Urinary bladder (tissue), 4 donors: Measurements from ENCODE around the gene CNTNAP2. TPM values are rescaled to one million over a fixed set of nuclear protein-coding genes. Genes with fewer than 3 reads are reported as not detected.

ENCODE experiments used
- DNase-seq: peaks from one replicate; pipeline ENCODE4 v3.0.0-alpha.2; 2015; ENCODE audit errors: extremely low spot score
- H3K27ac ChIP-seq: one replicate; pipeline ENCODE4 v1.5.1; 2013; ENCODE audit warnings: low read depth, mild to moderate bottlenecking, moderate library complexity
- H3K36me3 ChIP-seq: one replicate; pipeline ENCODE4 v1.6.1; 2013; ENCODE audit warnings: mild to moderate bottlenecking, moderate library complexity; ENCODE audit not compliant: insufficient read depth
- H3K4me1 ChIP-seq: one replicate; pipeline ENCODE4 v1.6.1; 2013; ENCODE audit warnings: mild to moderate bottlenecking, moderate library complexity; ENCODE audit not compliant: insufficient read depth
- H3K4me3 ChIP-seq: one replicate; pipeline ENCODE4 v1.5.1; 2013; ENCODE audit warnings: low read depth, low read length
- WGBS: extraction: QIAGEN DNeasy Blood & Tissue Kit; methylation state at CpG from one replicate; pipeline ENCODE4 v1.1.7; 2013; 5-methylcytosine and 5-hydroxymethylcytosine counted together
- polyA plus RNA-seq: library from polyadenylated mRNA; stranded (reverse); fragments of 200-250 nt; gene quantifications from one replicate; pipeline ENCODE4 v1.2.3, GENCODE V29; 2013
- total RNA-seq: library from RNA; depleted of rRNA; stranded (reverse); fragments of >200 nt; gene quantifications from one replicate; pipeline ENCODE4 v1.2.3, GENCODE V29; 2014
- donor health status: healthy with polysubstance abuse.
- donor health status: healthy.

CNTNAP2 gene
- total and polyA plus RNA-seq, 2 donors: 0.28 to 23.3 TPM

- 74% methylated on average over 10 of the region's 10 CpGs for WGBS
- Histone ChIP-seq H3K4me1 (no peaks in the 10 kb centered on the region), H3K36me3 (peaks cover 2% of the 10 kb centered on the region), H3K27ac (no peak overlapping the region), H3K4me3 (no peak overlapping the region)
- DNase-seq: no peak
Measured at GRCh38 chr7:148385009-148385682, 2268.5 kb downstream of the CNTNAP2 start.

DNA sequence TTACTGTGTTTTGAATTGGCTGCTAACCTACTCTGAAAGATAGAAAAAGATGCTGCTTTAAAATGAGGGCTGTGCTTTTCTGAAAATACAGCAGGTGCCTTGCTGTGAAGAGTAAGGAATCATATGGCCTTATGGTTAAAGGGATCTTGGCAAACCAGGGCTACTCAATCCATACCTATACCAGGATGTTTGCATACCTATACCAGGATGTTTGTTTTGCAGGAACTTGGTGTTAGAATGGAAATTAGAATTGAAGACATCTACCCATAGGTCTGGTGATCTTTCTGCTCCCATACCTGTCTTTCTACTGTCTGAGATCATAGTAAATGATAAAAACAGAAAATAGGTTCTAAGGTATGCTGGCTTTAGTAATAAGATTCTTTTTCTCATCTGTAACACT, 2273.8 kb downstream of the CNTNAP2 start:
- Histone ChIP-seq H3K4me1 (no peaks in the 10 kb centered on the region), H3K27ac (no peak overlapping the region), H3K36me3 (peaks cover 2% of the 10 kb centered on the region), H3K4me3 (no peak overlapping the region)
- DNase-seq: no peak

GRCh38 chr7:148391591-148391990, 2275.0 kb downstream of the CNTNAP2 start:
- no peak overlapping the region for H3K4me3 ChIP-seq
- WGBS: 50% methylated on average over 4 of the region's 4 CpGs
- peaks cover 2% of the 10 kb centered on the region for H3K36me3 ChIP-seq
- DNase-seq: no peak
- H3K27ac ChIP-seq: no peak overlapping the region
- no peaks in the 10 kb centered on the region for H3K4me1 ChIP-seq

- 93% methylated on average over 3 of the region's 3 CpGs for WGBS
- Histone ChIP-seq H3K4me1 (no peaks in the 10 kb centered on the region), H3K27ac (no peak overlapping the region), H3K4me3 (no peak overlapping the region), H3K36me3 (no peaks in the 10 kb centered on the region)
- DNase-seq: no peak
Measured at GRCh38 chr7:148394582-148394981, 2278.0 kb downstream of the CNTNAP2 start.

- Histone ChIP-seq H3K27ac (no peak overlapping the region), H3K36me3 (no peaks in the 10 kb centered on the region), H3K4me3 (no peak overlapping the region), H3K4me1 (no peaks in the 10 kb centered on the region)
- no peak for DNase-seq
- WGBS: 71% methylated on average over 7 of the region's 7 CpGs
Measured at GRCh38 chr7:148395352-148395811, 2278.8 kb downstream of the CNTNAP2 start.

- no peak overlapping the region for H3K4me3 ChIP-seq
- H3K27ac ChIP-seq: no peak overlapping the region
- 58% methylated on average over 12 of the region's 12 CpGs for WGBS
- no peaks in the 10 kb centered on the region for H3K4me1 ChIP-seq
- no peak for DNase-seq
- no peaks in the 10 kb centered on the region for H3K36me3 ChIP-seq
Measured at GRCh38 chr7:148395990-148396716, 2279.6 kb downstream of the CNTNAP2 start.

DNA sequence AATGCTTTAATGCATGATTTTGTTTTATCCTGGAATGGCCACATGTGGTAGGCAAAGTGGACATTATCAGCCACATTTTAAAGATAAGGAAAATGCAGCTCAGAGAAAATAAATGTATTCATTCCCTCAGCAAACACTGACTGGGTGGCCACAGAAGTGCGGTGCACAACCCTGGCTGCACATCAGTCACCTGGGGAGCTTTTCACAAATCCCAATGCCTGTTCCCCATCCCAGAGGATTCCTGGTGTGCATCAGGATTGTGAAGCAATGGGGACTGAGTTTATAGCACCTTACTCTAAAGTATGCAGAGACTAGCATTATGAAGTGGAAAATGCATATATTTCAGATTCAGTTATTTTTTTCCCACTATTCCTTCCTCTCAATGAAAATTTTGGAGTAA, 2280.5 kb downstream of the CNTNAP2 start:
- Histone ChIP-seq H3K27ac (no peak overlapping the region), H3K36me3 (no peaks in the 10 kb centered on the region), H3K4me3 (no peak overlapping the region), H3K4me1 (no peaks in the 10 kb centered on the region)
- no peak for DNase-seq
- WGBS: 44% methylated on average over 1 of the region's 1 CpG

DNA sequence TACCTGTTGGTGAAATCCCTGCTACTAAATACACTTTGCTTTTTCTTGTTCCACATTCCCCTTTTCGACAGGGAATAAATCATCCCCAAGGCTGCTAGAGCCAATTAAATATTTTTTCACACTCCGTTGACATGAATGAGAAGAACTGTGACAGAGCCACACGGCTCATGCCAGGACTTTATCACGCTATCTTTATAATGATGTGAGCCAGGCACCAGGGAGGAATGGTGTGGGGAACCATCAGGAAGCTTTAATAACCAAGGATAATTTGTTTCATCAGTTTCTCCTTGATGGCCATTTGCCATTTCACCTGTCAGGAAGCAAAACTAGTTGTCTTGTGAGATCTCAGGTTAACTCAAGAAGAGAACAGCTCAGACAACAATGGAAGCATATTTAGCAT, 2280.9 kb downstream of the CNTNAP2 start:
- no peak for DNase-seq
- WGBS: 36% methylated on average over 4 of the region's 4 CpGs
- H3K36me3 ChIP-seq: no peaks in the 10 kb centered on the region
- H3K4me1 ChIP-seq: no peaks in the 10 kb centered on the region
- no peak overlapping the region for H3K27ac ChIP-seq
- H3K4me3 ChIP-seq: no peak overlapping the region

DNA sequence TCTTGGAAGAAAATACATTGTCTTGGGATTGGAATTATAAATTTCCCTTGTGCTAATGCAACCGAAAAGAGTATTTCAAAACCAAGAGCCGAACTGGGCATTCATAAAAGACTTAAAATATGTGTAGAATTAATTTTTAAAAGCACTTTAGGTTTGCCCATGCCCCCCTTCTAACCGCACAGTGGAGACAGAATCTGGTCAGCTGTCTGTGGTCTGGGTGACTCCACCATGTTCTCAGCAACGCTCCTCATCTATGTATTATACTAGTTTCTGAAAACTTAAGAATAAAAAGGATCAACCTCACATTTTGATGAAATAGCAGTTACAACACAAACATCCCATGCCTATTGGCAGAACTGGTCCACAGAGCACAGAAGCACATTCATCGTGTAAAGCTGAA, 2281.4 kb downstream of the CNTNAP2 start:
- Histone ChIP-seq H3K4me3 (no peak overlapping the region), H3K4me1 (no peaks in the 10 kb centered on the region), H3K27ac (no peak overlapping the region), H3K36me3 (no peaks in the 10 kb centered on the region)
- no peak for DNase-seq
- 77% methylated on average over 5 of the region's 5 CpGs for WGBS

DNA sequence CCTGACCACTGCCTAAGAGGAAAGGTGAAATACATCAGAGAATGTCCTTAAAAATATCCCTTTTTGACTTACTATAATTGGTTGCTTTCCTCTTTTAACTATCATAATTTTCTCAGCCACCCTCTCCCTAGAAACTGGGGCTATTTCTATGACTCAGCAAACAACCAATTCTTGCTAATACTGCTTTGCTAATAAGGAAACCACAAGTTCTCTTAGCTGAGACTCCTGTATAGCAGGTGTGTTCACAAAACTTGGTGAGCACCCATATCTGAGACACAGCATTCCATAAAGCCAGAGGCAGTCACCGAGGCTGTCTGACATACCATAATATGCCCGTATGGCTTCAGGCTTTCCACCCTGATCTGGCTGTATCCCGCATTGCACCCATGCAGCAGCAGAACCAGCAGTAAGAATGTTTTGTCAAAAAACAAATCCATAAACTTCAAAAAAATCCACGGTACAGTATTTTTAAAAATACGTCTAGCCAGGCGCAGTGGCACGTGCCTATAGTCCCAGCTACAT, 2282.3 kb downstream of the CNTNAP2 start:
- Histone ChIP-seq H3K27ac (no peak overlapping the region), H3K4me3 (no peak overlapping the region), H3K36me3 (no peaks in the 10 kb centered on the region), H3K4me1 (no peaks in the 10 kb centered on the region)
- DNase-seq: no peak
- 71% methylated on average over 7 of the region's 7 CpGs for WGBS

DNA sequence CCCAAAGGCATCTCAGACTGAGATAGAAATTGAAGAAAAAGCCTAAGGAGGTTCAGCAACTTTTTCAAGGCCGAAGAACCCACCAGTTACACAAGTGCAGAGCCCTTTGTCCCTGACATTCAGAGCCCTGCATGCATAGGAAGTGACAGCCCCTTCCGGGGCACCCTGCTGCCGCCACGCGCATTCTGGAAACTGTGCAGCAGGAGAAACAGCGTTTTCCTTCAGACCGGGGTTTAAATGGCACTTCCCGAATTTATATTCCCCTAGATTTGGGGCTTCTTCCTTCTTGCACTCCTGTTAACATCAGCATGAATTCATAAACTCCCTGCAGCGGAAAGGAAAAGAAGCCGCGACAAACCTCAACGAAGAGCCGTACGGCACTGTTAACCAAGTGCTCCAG, 2283.5 kb downstream of the CNTNAP2 start:
- WGBS: 87% methylated on average over 14 of the region's 14 CpGs
- Histone ChIP-seq H3K36me3 (no peaks in the 10 kb centered on the region), H3K4me1 (no peaks in the 10 kb centered on the region), H3K4me3 (no peak overlapping the region), H3K27ac (no peak overlapping the region)
- DNase-seq: no peak

- no peaks in the 10 kb centered on the region for H3K4me1 ChIP-seq
- WGBS: 60% methylated on average over 3 of the region's 3 CpGs
- no peak overlapping the region for H3K27ac ChIP-seq
- H3K4me3 ChIP-seq: no peak overlapping the region
- no peak for DNase-seq
- no peaks in the 10 kb centered on the region for H3K36me3 ChIP-seq
Measured at GRCh38 chr7:148402159-148402558, 2285.6 kb downstream of the CNTNAP2 start.

DNA sequence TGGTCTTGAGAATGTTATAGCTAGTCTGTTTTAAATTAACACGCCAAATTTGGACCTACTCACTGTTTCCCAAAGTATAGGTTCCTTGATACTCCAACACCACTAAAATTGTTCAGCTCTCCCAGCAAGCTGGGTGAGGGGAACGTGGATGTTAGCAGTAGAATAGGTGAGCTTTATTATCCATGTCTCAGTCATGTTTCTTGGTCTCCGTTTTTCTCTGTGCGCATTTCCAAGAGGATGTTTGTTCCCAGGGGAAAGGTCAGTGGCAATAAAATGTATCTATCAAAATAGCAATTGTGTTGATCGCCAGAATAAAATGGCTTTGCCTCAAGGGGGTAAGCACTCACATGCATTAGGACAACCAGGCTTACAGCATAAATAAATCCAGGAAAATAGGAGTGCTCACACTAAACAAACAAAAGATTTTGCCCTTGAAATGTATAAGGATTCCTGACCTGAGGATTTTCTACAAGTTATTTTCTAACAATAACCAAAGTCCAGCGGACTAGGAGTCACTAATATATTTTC, 2286.9 kb downstream of the CNTNAP2 start:
- no peak for DNase-seq
- WGBS: 63% methylated on average over 6 of the region's 6 CpGs

GRCh38 chr7:148408307-148408706, 2291.7 kb downstream of the CNTNAP2 start:
- no peaks in the 10 kb centered on the region for H3K36me3 ChIP-seq
- H3K4me1 ChIP-seq: no peaks in the 10 kb centered on the region
- H3K4me3 ChIP-seq: no peak overlapping the region
- no peak for DNase-seq
- 90% methylated on average over 2 of the region's 2 CpGs for WGBS
- no peak overlapping the region for H3K27ac ChIP-seq

More for the DNA sequence above, 2286.9 kb downstream of the CNTNAP2 start:
- H3K4me1 ChIP-seq: no peaks in the 10 kb centered on the region
- H3K4me3 ChIP-seq: no peak overlapping the region
- no peaks in the 10 kb centered on the region for H3K36me3 ChIP-seq
- no peak overlapping the region for H3K27ac ChIP-seq
